GM10847 (cell line): ENCODE results near the gene BSND.

ENCODE experiments used
- POLR2A ChIP-seq: IDR thresholded peaks from 2 replicates; pipeline ENCODE4 v1.6.1; 2011; ENCODE audit not compliant: insufficient read length; ENCODE audit errors: extremely low read depth

The BSND gene

DNA sequence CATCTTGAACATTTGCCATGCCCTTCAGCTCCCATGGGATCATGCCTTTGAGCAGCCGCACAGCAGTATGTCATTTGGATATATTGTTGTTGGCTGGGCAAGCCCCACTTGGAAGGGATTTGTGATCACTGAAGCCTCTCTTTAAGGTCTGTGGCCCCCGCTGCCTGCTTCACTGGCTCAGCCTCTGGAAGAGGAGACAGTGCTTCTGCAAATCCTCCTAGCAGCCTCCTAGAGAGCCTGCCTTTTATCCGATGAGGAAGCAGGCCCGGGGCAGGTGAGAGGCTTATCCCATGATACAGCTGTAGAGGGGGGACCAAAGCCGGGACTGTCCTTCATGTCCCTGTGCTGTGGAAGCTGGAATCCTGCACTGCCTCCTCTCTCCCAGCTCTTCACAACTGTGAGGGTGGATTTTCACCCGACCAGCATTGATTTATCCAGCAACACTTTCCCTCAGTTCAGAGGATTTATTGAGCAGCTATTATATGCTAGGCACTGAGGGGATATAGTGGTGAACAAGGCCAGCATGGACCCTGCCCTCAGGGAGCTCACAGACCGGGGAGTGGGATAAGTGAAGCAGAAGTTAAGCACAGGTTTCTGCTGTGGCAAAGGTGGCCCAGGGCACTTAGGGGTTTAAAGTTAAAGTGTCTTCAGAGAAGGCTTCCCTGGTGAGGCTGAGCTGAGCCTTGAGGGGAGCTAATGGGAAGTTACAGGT, 14.4 kb upstream of the BSND start:
- no peak for TF ChIP-seq POLR2A

DNA sequence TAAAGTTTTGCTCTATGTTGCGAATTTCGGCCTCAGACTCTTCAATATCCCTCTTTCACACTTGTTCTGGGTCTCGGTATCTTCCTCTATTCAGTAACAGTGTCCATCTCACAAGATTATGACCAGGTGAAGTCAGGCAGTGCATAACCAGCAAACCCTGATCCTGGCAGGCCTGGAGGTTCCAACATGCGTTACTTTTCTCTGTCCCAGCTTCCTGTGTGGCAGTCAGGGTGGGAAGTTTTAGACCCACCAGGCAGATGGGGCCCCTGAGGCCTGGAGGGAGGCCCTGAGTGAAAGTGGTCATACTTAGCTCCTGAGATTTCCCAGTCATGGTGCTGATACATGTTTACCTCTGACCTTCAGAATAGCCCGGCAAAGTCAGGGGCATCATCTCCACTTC, 13.2 kb upstream of the BSND start:
- no peak for TF ChIP-seq POLR2A

DNA sequence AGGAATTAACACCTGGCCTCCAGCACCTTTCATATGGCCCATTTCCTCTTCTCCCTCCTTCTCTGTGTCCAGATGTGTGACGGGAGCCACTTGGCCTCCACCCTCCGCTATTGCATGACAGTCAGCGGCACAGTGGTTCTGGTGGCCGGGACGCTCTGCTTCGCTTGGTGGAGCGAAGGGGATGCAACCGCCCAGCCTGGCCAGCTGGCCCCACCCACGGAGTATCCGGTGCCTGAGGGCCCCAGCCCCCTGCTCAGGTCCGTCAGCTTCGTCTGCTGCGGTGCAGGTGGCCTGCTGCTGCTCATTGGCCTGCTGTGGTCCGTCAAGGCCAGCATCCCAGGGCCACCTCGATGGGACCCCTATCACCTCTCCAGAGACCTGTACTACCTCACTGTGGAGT, 12.7 kb upstream of the BSND start:
- TF ChIP-seq POLR2A: no peak

DNA sequence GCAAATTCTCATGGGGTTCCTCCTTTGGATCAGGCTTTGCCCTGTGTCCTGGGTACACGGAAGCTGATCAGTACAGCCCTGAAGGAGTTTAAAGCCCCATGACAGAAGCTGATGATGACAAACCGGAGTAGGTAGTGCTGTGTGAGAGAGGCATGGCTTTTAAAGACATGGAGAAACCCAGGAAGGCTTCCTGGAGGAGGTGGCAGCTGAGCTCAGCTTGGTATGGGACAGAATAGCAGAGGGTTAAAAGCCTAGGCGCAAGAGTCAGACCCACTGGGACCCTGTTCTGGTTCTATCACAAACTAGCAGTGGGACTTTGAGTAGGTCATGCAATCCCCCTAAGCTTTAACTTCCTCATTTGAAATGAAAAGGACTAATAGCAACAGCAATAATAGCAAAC, 12.2 kb upstream of the BSND start:
- TF ChIP-seq POLR2A: no peak

DNA sequence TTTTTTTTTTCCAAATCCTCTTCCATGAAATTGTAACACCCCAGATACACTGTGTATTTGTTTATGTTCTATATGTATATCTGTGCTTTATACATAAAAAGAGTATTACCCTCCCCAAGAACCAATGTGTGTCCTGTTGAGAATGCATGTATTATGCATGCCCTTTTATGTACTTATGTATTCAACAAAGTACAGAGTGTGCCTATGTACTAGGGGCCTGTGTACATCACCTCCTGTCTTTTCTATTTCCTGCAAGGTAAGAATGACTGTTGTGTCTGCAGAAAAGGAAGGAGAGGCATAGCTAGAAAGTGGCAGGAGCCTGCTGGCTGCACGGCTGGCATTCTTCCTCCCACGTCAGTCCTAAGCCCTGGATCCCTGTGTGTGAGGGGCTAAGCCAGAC, 11.3 kb upstream of the BSND start:
- TF ChIP-seq POLR2A: no peak

DNA sequence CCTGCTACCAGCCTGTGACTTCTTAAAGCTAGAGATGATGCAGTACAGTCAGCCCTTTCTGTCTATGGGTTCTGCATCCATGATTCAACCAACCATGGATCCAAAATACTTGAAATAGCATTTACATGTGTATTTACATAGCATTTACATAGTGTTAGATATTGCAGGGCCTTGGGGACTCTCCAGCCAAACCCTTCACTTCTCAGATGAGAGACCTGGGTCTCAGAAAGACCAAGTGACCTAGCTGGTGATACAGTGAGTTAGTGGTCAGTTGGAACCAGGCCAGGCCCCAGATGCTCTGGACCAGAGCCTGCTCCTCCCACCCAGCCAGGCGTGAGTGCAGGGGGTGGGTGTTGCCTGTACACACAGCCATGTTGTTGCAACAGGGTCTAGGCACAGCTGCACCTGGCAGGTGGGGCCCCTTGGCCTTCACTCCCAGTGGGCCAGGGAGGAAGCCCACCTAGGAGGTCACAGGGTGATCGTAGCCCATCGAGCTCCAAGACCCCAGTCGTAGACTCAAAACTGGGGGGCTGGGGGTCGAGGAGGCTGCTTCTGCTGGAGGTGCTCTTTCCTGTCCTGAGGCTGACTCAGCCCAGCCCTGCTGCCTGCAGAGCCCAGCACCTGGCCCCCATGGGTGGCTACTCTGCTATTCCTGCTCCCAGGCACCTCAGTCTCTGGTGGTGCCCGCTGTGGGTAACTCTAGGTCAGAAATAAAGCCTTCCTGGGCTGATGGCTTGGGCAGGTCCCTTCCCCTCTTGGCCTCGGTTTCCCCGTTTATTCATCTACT, 10.6 kb upstream of the BSND start:
- no peak for TF ChIP-seq POLR2A

DNA sequence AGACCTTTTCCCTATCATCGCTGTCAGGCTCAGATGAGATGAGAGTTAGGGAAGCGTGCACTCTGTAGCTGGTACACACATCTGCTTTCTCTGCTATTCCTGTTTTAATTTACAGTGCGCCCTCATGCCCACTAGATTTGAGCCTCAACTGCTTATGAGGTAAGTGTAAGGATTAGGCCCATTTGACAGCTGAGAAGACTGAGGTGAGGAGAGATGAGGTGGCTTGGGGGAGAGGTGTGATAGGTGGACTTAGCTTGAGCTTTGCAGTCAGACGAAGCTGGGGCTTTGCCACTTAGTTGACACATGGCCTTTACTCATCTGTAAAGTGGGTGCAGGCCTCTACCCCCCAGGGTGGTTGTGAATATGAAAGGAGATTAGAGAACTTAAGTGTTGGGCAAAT, 9.8 kb upstream of the BSND start:
- TF ChIP-seq POLR2A: no peak

DNA sequence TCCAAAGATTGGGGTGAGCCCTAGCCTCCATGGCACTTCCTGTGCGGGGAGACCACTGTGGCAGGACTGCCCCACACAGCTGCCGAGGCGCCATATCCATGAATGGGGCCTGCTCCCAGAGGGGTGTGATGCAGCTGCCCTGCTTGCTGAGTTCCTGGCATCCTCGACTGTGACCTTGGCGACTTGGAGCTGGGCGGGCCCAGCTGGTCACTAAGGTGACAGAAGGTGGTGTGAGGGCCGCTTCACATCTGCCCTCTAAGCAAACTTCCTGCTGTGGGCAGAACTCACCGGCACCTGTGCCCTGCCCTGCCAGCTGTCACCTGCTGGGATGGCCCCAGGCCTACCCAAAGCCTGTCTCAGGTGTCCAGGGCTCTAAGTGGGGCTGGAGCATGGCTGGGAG, 9.3 kb upstream of the BSND start:
- TF ChIP-seq POLR2A: no peak

DNA sequence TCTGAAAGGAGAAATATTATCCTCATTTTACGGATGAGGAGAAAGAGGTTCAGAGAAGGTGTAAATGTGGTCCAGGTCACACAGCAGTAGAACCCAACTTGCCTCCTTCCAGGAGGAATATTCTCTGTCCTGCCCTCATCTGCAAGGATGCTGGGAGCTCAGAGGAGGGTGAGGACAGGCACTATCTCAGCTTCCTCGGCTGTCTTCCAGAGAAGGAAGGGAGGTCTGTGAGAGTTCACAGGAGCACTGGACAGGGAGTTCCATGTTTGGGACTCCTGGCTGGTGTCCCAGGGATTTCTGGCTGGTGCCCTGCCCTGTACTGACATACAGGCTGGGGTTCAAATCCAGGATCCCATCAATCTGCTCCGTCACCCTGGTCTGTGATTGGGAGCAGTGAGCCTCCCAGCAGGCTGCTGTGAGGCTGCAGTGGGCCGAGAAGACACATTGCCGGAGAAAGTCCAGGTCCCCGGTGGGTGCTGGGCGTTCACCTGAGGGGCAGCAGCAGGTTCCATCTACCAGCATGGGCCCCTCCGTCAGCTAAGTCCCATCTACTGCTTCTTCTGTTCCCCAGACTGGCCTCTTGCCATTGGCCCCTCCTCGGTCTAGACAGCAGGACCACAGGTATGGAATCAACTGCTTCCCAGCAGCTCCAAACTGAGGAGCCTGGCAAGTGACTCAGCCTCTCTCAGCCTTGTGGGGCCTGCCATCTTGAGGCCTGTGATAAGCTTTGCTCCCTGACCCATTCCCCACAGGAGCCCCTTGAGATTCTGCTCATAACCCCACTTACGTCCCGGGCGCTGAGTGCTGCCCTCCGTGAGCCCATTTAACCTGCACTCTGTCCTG, 8.5 kb upstream of the BSND start:
- TF ChIP-seq POLR2A: no peak

DNA sequence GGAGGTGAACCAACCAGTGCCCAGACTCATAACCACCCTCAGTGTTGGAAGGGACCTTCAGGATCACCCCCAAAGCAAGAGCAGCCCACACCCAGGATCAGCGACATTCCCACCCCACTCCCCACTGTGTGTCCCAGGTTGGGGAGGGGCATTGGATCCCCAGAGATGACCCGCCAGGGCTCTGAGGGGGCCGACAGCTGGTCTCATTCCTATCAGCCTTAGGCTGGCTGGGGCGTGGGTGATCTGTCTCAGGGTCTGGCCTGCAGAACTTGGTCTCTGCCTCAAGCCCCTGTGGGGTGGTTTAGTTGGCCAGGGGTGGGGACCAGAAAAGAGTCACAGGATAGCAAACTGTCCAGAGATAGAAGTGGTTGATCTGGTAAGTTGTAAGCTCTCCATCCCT, 7.8 kb upstream of the BSND start:
- no peak for TF ChIP-seq POLR2A

DNA sequence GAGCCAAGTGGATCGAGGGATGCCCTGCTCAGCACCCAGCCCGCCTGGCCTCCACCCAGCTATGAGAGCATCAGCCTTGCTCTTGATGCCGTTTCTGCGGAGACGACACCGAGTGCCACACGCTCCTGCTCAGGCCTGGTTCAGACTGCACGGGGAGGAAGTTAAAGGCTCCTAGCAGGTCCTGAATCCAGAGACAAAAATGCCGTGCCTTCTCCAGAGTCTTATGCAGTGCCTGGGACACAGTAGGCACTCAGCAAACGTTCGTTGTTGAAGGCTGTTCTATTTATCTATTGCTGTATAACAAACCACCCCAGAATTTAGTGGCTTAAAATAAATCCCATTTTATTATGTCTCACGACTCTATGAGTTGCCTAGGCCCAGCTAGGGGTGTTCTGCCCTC, 6.8 kb upstream of the BSND start:
- TF ChIP-seq POLR2A: no peak

DNA sequence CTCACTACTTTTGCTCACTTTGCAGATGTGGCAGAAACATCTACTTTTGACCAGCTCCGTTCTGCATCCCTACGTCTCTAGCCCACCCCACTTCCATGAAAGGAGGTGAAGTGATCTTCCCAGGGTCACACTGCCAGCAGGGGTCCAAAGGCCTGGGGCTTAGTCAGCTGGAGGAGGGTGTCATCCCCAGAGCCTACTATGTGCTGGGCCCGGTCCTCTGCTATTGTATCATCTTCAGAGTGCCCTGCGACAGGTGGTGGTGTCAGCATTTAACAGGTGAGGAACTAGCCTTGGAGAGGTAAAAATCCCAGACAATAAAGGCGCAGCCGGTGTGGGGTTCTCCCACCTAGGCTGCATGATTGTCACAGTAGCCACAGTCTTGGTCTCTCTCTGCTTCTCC, 5.6 kb upstream of the BSND start:
- TF ChIP-seq POLR2A: no peak

DNA sequence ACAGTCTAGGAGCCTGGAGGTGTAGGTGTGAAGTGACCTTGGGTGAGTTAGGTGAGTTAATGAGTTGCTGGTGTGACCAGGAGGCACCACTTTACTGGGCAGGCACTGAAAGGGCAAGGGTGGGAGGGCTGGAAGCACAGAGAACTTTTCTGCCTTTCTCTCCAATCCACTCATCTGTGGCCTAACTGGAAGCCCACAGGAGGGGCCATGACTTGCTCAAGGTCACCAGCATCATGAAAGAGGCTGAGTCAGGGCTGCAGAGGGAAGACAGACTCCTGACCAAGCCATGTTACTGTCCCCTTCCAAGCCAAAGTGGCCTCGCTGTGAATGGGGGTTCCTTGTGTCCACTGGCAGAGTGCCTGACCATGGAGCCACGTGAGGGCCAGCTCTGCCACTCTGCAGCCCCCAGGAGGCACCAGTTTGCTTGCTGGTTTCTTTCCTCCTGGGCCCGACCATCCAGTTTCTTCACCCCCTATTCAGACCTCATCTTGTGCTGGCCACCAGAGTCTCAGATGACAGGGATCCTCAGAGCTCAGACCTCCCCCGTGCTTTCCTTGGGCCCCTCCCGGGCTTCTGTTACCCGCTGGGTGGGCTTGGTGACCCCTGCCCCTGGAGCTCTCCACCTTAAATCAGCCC, 4.3 kb upstream of the BSND start:
- no peak for TF ChIP-seq POLR2A

DNA sequence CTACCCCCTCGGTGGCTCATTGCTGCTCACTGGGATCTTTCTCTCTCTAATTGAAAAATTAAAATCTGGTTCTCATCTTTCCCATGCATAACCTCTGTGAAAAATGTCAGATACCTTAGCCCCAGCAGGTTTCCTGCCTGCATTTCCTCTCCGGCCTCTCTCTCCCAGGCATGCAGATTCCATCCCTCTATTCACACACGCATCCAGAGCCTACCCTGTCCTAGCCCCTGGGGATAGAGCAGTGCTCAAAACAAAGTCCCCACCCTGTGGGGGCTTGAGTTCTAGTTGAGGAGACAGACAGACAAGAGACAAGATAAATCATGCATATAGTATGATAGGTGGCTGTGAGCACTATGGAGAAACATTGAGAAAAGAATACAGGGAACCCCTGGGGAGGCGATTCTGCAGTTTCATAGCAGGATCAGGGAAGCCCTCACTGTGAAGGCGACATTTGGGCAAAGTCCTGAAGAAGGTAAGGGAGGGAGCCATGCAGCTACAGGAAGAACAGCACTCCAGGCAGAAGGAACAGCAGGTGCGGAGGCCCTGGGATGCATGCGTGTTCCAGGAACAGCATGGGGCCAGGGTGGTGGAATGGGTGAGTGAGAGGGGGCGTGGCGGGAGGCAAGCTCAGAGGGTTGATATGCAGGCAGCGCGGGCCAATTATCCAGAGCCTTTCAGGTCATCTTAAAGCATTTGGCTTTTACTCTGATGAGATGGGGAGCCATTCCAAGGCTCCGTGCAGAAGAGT, 3.5 kb upstream of the BSND start:
- TF ChIP-seq POLR2A: no peak

DNA sequence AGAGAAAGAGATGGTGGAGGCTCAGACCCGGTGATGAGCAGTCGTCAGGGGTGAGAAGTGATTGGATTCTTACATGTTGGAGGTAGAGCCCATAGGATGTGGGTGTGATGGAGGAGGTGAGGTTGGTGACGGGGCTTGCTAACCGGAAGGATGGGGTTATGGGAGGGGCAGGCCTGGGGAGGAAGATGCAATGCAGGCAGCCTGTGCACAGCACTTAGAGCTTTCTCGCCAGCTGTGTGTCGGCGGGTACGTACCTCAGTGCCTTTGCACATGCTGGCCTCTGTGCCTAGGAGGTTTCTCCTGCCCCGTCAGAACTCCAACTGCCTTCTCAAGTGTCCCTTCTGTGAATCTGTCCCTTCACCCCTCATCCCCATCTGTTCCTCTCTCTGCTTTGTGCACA, 2.9 kb upstream of the BSND start:
- TF ChIP-seq POLR2A: no peak

DNA sequence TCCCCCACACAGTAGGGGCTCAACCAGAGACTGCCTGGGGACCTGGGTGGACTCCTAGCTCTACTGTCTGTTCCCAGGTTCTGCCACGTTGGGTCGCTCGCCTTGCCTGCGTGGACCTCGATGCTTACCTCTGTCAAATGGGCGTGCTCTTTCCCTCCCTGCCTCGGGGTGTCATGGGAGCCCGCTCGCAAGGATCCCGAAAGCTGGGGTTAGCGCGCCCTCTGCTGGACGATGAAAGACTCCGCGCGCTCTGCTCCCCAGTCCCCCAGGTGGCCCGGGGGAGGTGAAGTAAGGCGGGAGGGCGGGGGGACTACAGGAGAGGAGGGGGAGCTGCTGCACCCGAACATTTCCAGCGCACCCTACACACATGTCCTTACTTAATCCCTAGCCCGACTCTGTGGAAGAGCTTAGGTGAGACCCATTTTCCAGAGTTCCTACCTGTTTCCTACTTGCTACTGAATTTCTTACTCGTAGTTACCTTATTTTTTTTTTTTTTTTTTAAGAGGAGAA, 2.3 kb upstream of the BSND start:
- no peak for TF ChIP-seq POLR2A
